Fibroblast of lung (primary cell): ENCODE results near the gene ALOX5. TPM values are rescaled to one million over a fixed set of nuclear protein-coding genes. Genes with fewer than 3 reads are reported as not detected.

Experiments used
- DNase-seq, 2 donors: peaks; one replicate each; pipeline versions ENCODE4 v3.0.0 to v3.0.0-alpha.2; 2010; ENCODE audit warnings: low read depth in 2 of 2
- H2AFZ ChIP-seq: 2 replicates; pipeline ENCODE4 v1.5.1; 2012; ENCODE audit warnings: low read length, control low read depth, inconsistent platforms
- H3K27ac ChIP-seq: 2 replicates; pipeline ENCODE4 v1.5.1; 2011; ENCODE audit warnings: low read length, control low read depth; ENCODE audit not compliant: insufficient read depth
- H3K27me3 ChIP-seq: 2 replicates; pipeline ENCODE4 v1.5.1; 2011; ENCODE audit warnings: mild to moderate bottlenecking, low read length; ENCODE audit not compliant: control insufficient read depth, insufficient read depth
- H3K36me3 ChIP-seq: 2 replicates; pipeline ENCODE4 v1.5.1; 2011; ENCODE audit warnings: low read length; ENCODE audit not compliant: control insufficient read depth, insufficient read depth
- H3K4me1 ChIP-seq: 2 replicates; pipeline ENCODE4 v1.5.1; 2011; ENCODE audit warnings: low read length; ENCODE audit not compliant: control insufficient read depth, insufficient read depth; ENCODE audit errors: extremely low read depth
- H3K4me2 ChIP-seq: 2 replicates; pipeline ENCODE4 v1.5.1; 2011; ENCODE audit warnings: low read length, control low read depth; ENCODE audit not compliant: insufficient read depth; ENCODE audit errors: extremely low read depth
- H3K4me3 ChIP-seq, 4 experiments: fragments of 200-600 bp in 1 of 4; sonication (generic) in 1 of 4; replicated peaks in 1 of 4; 2 replicates each; pipeline ENCODE4 v1.5.1; 2011 to 2016; ENCODE audit warnings: low read length in 4 of 4, low read depth in 3 of 4, mild to moderate bottlenecking in 3 of 4, control low read depth in 2 of 4, inconsistent platforms in 1 of 4, mixed read lengths in 1 of 4; ENCODE audit not compliant: insufficient read depth in 1 of 4; ENCODE audit errors: control extremely low read depth in 1 of 4
- H3K79me2 ChIP-seq: 2 replicates; pipeline ENCODE4 v1.5.1; 2012; ENCODE audit warnings: mild to moderate bottlenecking, low read length, inconsistent platforms; ENCODE audit not compliant: control insufficient read depth, insufficient read depth
- H3K9ac ChIP-seq: 2 replicates; pipeline ENCODE4 v1.5.1; 2011; ENCODE audit warnings: mild to moderate bottlenecking, low read length, control low read depth; ENCODE audit not compliant: insufficient read depth
- H3K9me3 ChIP-seq: 2 replicates; pipeline ENCODE4 v1.5.1; 2012; ENCODE audit warnings: low read depth, low read length; ENCODE audit not compliant: control insufficient read depth, insufficient read depth
- H4K20me1 ChIP-seq: 2 replicates; pipeline ENCODE4 v1.5.1; 2011; ENCODE audit warnings: low read length; ENCODE audit not compliant: control insufficient read depth, insufficient read depth; ENCODE audit errors: extremely low read depth
- CTCF ChIP-seq, 2 donors: IDR thresholded peaks in 1 of 2; conservative IDR thresholded peaks in 1 of 2; 1 replicate in 1 of 2; 2 replicates in 1 of 2; pipeline ENCODE4 v1.5.1; 2011 to 2012; ENCODE audit warnings: low read length in 2 of 2, control low read depth in 1 of 2, inconsistent platforms in 1 of 2, low read depth in 1 of 2, mild to moderate bottlenecking in 1 of 2
- EZH2 ChIP-seq: IDR thresholded peaks from 2 replicates; pipeline ENCODE4 v1.5.1; 2012; ENCODE audit warnings: low read length, control low read depth, mild to moderate bottlenecking; ENCODE audit errors: missing control alignments
- polyA plus RNA-seq, 2 donors: library from polyadenylated mRNA; depleted of rRNA in 1 of 2; stranded (reverse) in 1 of 2; unstranded in 1 of 2; fragments of >200 nt; gene quantifications; 2 replicates each; pipeline ENCODE4 v1.2.1, GENCODE V29; 2011 to 2012; ENCODE audit warnings: missing spikeins in 1 of 2
- total RNA-seq: library from RNA; depleted of rRNA; stranded (reverse); fragments of >200 nt; gene quantifications from 2 replicates; pipeline ENCODE4 v1.2.1, GENCODE V29; 2014

ALOX5 gene
- total and polyA plus RNA-seq, 2 donors (not counting 1 experiment from before 2014, with no cell fraction given) = not detected

- no peak for TF ChIP-seq CTCF (conservative IDR thresholded peaks at IDR 0.05 in 1 of 2, IDR thresholded peaks at IDR 0.05 in 1 of 2; ENCODE audit: low read depth in 1 of 2, low read length in 2 of 2)
- no peak for TF ChIP-seq EZH2
- H3K4me3 ChIP-seq = no peak overlapping the region
- no peak overlapping the region for H2AFZ ChIP-seq
- H3K36me3 ChIP-seq = no peaks in the 10 kb centered on the region
- no peak for DNase-seq
- no peak overlapping the region for H3K27ac ChIP-seq
- no peaks in the 10 kb centered on the region for H3K79me2 ChIP-seq
- no peaks in the 10 kb centered on the region for H3K4me1 ChIP-seq
- H3K9me3 ChIP-seq = no peaks in the 10 kb centered on the region
- no peak overlapping the region for H3K9ac ChIP-seq
- H3K4me2 ChIP-seq = no peak overlapping the region
- H4K20me1 ChIP-seq = no peaks in the 10 kb centered on the region
- no peaks in the 10 kb centered on the region for H3K27me3 ChIP-seq
These were observed 65.3 kb downstream of the ALOX5 start for GRCh38 chr10:45439365-45439764.

- Histone ChIP-seq H4K20me1 (no peaks in the 10 kb centered on the region), H3K9ac (no peak overlapping the region), H3K79me2 (no peaks in the 10 kb centered on the region), H3K9me3 (no peaks in the 10 kb centered on the region), H3K4me3 (no peak overlapping the region), H2AFZ (no peak overlapping the region), H3K27ac (no peak overlapping the region), H3K4me2 (no peak overlapping the region), H3K27me3 (no peaks in the 10 kb centered on the region), H3K36me3 (no peaks in the 10 kb centered on the region), H3K4me1 (no peaks in the 10 kb centered on the region)
- DNase-seq = no peak
- no peak for TF ChIP-seq EZH2
- TF ChIP-seq CTCF (conservative IDR thresholded peaks at IDR 0.05 in 1 of 2, IDR thresholded peaks at IDR 0.05 in 1 of 2; ENCODE audit: low read depth in 1 of 2, low read length in 2 of 2) = no peak
These were observed 65.9 kb downstream of the ALOX5 start for GRCh38 chr10:45439873-45440272.

GRCh38 chr10:45440511-45441062, 66.6 kb downstream of the ALOX5 start:
- H3K4me1 ChIP-seq = no peaks in the 10 kb centered on the region
- no peak overlapping the region for H2AFZ ChIP-seq
- no peak overlapping the region for H3K4me3 ChIP-seq
- no peaks in the 10 kb centered on the region for H3K27me3 ChIP-seq
- no peaks in the 10 kb centered on the region for H4K20me1 ChIP-seq
- no peak overlapping the region for H3K9ac ChIP-seq
- H3K79me2 ChIP-seq = no peaks in the 10 kb centered on the region
- TF ChIP-seq EZH2 = no peak
- no peak for TF ChIP-seq CTCF (conservative IDR thresholded peaks at IDR 0.05 in 1 of 2, IDR thresholded peaks at IDR 0.05 in 1 of 2; ENCODE audit: low read depth in 1 of 2, low read length in 2 of 2)
- H3K27ac ChIP-seq = no peak overlapping the region
- H3K36me3 ChIP-seq = no peaks in the 10 kb centered on the region
- no peak overlapping the region for H3K4me2 ChIP-seq
- H3K9me3 ChIP-seq = no peaks in the 10 kb centered on the region
- DNase-seq = no peak
